Progenitor cell of endocrine pancreas (in vitro differentiated cells): ENCODE measurements around the gene DNAJA2. TPM values are rescaled to one million over a fixed set of nuclear protein-coding genes. Genes with fewer than 3 reads are reported as not detected.

Source experiments
- DNase-seq: peaks from one replicate; pipeline ENCODE4 v3.0.0; 2021; ENCODE audit warnings: low spot score; ENCODE audit not compliant: unreplicated experiment
- H3K27ac Mint-ChIP-seq: 2 replicates; pipeline ENCODE4 v1.8.0; 2021; ENCODE audit warnings: mild to moderate bottlenecking, moderate library complexity, mixed read lengths
- H3K27me3 Mint-ChIP-seq: 2 replicates; pipeline ENCODE4 v1.8.0; 2021; ENCODE audit warnings: mixed read lengths
- H3K36me3 Mint-ChIP-seq: 2 replicates; pipeline ENCODE4 v1.8.0; 2022; ENCODE audit warnings: mixed read lengths; ENCODE audit not compliant: insufficient read depth
- H3K4me1 Mint-ChIP-seq: 2 replicates; pipeline ENCODE4 v1.8.0; 2021; ENCODE audit warnings: low read depth, mixed read lengths
- H3K4me3 Mint-ChIP-seq: 2 replicates; pipeline ENCODE4 v1.8.0; 2021; ENCODE audit warnings: low read depth, mild to moderate bottlenecking, moderate library complexity, mixed read lengths
- H3K9me3 Mint-ChIP-seq: 2 replicates; pipeline ENCODE4 v1.8.0; 2021; ENCODE audit warnings: low read depth, mixed read lengths
- CTCF ChIP-seq: fragments of 200-600 bp; sonication (generic); IDR thresholded peaks from one replicate; pipeline ENCODE4 v1.5.0; 2021; ENCODE audit warnings: antibody characterized with exemption, mild to moderate bottlenecking; ENCODE audit not compliant: unreplicated experiment
- total RNA-seq: library from RNA; stranded (reverse); gene quantifications from 2 replicates; pipeline ENCODE4 v1.2.1, GENCODE V29; 2021

Gene DNAJA2
- total RNA-seq, 1 donor from 2014 or later = 63.7 TPM

- no peaks in the 10 kb centered on the region for H3K9me3 Mint-ChIP-seq
- peaks cover 5% of the 10 kb centered on the region for H3K36me3 Mint-ChIP-seq
- peak overlapping the region; percentile 99 for H3K27ac Mint-ChIP-seq
- H3K27me3 Mint-ChIP-seq = no peaks in the 10 kb centered on the region
- no peak for TF ChIP-seq CTCF
- H3K4me1 Mint-ChIP-seq = peaks cover 26% of the 10 kb centered on the region
- DNase-seq = no peak
- no peak overlapping the region for H3K4me3 Mint-ChIP-seq
Observed at GRCh38 chr16:46975165-46975564, 1.7 kb upstream of the DNAJA2 start.

DNA sequence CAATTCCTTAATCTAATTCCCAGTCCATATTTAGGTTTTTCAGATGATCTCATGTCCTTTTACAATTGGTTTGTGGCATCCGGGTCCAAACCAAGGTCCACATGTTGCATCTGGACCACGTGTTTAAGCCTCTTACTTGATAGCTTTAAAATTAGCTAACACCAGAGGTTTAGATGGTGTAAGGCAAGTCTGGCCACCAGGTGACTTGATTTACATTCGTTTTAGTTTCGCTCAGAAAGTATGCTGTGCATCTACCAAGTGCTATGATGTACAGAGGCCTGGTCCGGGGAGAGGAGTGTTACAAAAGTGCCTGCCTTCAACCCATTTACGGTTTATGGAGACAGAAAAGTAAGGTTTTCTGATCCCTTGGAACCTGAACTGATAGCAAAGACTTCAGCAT is 878 bp upstream of the DNAJA2 start:
- TF ChIP-seq CTCF = no peak
- no peak for DNase-seq
- Mint-ChIP-seq H3K4me1 (peaks cover 28% of the 10 kb centered on the region), H3K4me3 (peak overlapping the region; percentile 95), H3K27ac (peak overlapping the region; percentile 99), H3K9me3 (no peaks in the 10 kb centered on the region), H3K27me3 (no peaks in the 10 kb centered on the region), H3K36me3 (peaks cover 7% of the 10 kb centered on the region)

DNA sequence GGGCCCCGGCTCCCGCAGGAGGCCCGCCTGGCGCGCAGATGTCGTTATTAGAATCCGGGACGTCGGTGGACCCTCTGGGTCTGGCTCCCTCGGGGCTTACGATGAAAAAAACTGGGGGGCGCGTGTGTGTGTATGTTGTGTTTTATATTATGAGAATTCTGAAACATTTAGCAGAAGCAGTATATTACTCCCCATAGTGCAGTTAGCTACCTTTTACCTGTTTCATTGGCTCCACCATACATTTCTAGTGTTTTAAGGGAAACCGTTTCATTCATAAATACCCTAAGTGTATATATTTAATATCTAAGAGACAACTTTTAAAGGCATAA is 486 bp upstream of the DNAJA2 start:
- Mint-ChIP-seq H3K4me3 (peak overlapping the region; percentile 95), H3K36me3 (peaks cover 7% of the 10 kb centered on the region), H3K27ac (peak overlapping the region; percentile 99), H3K4me1 (peaks cover 28% of the 10 kb centered on the region), H3K27me3 (no peaks in the 10 kb centered on the region), H3K9me3 (no peaks in the 10 kb centered on the region)
- no peak for TF ChIP-seq CTCF
- no peak for DNase-seq

DNA sequence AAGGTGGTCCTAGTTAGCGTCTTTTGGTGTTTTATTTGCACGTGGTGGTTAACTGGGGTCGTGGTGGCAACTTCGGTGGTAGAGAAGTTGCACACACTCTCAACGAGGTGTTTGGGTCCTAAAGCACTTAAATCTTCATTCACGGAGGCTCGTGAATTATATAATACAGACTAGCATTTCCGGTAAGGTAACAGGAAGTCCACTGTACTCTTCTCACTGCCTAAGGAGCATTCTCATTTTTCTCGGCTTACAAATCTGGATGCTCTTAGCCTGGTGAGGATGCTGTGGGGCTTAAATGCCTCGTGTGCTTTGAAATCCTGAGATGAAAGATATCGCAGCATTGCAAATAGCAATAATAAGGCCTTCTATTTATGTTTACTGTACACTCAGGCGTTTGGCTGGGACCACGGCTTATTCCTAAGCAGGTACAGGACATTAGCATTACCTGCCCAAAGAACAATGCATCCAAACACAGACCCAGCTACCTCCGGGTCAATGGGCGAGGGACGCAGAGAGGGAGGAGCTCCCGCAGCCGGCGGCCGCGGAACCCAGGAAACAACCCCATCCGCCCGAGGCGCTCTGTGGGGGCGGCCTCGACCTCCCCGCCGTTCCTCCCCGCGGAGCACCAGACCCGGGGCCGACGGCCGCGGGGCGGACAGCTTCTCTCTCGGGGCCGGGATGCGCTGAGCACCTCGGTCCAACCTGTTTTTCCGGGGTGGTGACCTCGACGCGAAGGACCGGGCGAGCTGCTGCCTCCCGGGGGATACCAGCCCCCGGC is 856 bp downstream of the DNAJA2 start:
- TF ChIP-seq CTCF = no peak
- Mint-ChIP-seq H3K27ac (peak overlapping the region; percentile 97), H3K4me3 (peak overlapping the region; percentile 76), H3K4me1 (peaks cover 28% of the 10 kb centered on the region), H3K36me3 (peaks cover 13% of the 10 kb centered on the region), H3K27me3 (no peaks in the 10 kb centered on the region), H3K9me3 (no peaks in the 10 kb centered on the region)
- DNase-seq = peak; percentile 33

DNA sequence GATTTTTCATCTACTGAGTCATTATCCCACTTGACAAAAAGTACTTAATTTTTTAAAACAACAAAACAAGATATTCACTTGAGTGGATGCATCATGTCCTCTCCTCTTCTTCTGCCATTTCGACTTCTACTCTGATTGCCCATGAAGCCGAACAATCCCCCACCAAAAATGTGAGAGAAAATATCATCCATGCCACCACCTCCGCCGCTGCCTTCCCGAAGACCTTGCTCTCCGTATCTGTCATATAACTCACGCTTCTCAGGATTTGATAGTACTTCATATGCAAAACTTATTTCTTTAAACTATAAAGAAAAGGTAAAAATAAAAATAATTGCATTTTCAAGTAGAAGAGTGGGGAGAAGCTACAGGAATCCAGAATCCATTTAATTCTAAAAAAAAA is 2.2 kb downstream of the DNAJA2 start:
- TF ChIP-seq CTCF = no peak
- H3K4me3 Mint-ChIP-seq = peak overlapping the region; percentile 45
- H3K4me1 Mint-ChIP-seq = peaks cover 24% of the 10 kb centered on the region
- H3K36me3 Mint-ChIP-seq = peaks cover 21% of the 10 kb centered on the region
- H3K27ac Mint-ChIP-seq = no peak overlapping the region
- no peak for DNase-seq
- no peaks in the 10 kb centered on the region for H3K9me3 Mint-ChIP-seq
- H3K27me3 Mint-ChIP-seq = no peaks in the 10 kb centered on the region
